LNCAP (cell line): ENCODE results near the gene KLF1.

Source experiments
- CTCF ChIP-seq: fragments of 450-650 bp; IDR thresholded peaks from 2 replicates; pipeline ENCODE4 v1.5.1; 2017; ENCODE audit warnings: mild to moderate bottlenecking

Gene KLF1

GRCh38 chr19:12886651-12886968, 391 bp downstream of the KLF1 start:
- no peak for TF ChIP-seq CTCF

GRCh38 chr19:12885749-12886650, 1.0 kb downstream of the KLF1 start:
- peak; percentile 6; the same call in 1 of the 2 replicates for TF ChIP-seq CTCF

- TF ChIP-seq CTCF: peak; percentile 73
Measured at GRCh38 chr19:12884926-12885748, 1.9 kb downstream of the KLF1 start.

- no peak for TF ChIP-seq CTCF
Measured at GRCh38 chr19:12884627-12884925, 2.4 kb downstream of the KLF1 start.

GRCh38 chr19:12884202-12884601, 2.8 kb downstream of the KLF1 start:
- no peak for TF ChIP-seq CTCF

- no peak for TF ChIP-seq CTCF
Measured at GRCh38 chr19:12882589-12882988, 4.4 kb downstream of the KLF1 start.

GRCh38 chr19:12881172-12881808, 5.7 kb downstream of the KLF1 start, which contains the start of gene DNASE2:
Gene DNASE2 (minus strand): TSS chr19:12881449. CDS start chr19:12881375, 74 bp downstream.
- no peak for TF ChIP-seq CTCF
